Ammon's horn (tissue), 1 donor: Measurements from ENCODE around the gene ANTXR2.
"Not testable (repeated sequence)": the region's sequence is repeated elsewhere in the genome, so short reads cannot be mapped to it uniquely, and the experiment has no call there.

Source experiments
- DNase-seq: peaks from one replicate; pipeline ENCODE4 v3.0.0-alpha.2; 2016; ENCODE audit warnings: low spot score

ANTXR2 gene

GRCh38 chr4:80072744-80073472, at the start of gene ANTXR2:
Gene ANTXR2, minus strand, starts transcription at chr4:80073229. Its CDS starts 669 bp downstream, at chr4:80072560.
- DNase-seq = peak; percentile 75

GRCh38 chr4:80121815-80122214, 48.8 kb upstream of the ANTXR2 start:
- not testable (repeated sequence) for DNase-seq

DNA sequence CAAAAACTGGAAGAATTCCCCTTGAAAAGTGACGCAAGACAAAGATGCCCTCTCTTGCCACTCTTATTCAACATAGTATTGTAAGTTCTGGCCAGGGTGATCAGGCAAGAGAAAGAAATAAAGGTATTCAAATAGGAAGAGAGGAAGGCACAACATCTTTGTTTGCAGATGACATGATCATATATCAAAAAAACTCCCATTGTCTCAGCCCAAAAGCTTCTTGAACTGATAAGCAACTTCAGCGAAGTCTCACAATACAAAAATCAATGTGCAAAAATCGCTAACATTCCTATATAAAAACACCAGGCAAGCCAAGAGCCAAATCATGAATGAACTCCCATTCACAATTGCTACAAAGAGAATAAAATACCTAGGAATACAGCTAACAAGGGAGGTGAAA, 46.6 kb upstream of the ANTXR2 start:
- not testable (repeated sequence) for DNase-seq

DNA sequence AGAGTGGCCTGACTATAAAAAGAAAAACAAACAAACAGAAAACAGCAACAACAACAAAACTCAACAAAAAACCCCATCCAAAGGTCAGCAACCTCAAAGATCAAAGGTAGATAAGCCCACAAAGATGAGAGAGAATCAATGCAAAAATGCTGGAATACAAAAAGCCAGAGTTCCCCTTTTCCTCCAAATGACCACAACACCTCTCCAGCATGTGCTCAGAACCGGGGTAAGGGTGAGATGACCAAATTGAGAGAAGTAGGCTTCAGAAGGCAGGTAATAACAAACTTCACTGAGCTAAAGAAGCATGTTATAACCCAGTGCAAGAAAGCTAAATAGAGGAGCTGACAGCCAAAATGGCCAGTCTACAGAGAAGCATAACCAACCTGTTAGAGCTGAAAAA, 43.5 kb upstream of the ANTXR2 start:
- no peak for DNase-seq

DNA sequence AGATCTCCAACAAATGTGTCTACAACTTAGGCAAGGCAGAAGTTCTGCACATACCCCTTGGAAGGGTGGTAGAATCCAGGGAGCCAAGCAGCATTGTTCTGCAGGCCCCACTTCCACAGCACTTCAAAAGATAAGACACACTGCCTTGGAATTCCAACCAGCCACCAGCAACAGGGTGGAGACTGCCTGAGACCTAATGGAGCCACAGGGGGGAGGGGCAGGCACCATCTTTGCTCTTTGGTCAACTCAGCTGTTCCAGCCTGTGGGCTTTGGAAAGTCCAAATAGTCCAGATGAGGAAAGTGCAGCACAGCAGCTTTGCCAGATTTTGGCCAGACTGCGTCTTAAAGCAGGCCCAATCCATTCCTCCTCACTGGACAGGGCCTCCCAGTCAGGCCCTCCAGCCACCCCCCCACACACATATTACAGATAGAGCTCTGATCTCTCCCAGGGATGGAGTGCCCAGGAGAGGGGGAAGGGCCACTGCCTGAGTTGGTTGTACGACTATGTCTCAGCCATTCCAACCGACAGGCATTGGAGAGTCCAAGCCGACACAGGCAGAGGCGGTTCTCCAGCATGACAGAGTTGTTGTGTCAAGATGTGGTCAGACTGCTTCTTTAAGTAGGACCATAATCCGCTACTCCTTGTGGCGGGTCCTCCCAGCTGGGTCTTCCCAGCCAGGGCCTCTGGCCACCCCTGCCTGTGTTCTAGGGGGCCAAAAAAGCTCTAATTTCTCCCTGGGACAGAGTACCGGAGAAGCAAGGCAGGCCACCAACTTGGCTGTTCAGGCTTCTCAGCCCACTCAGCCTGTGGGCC, 42.5 kb upstream of the ANTXR2 start:
- no peak for DNase-seq

DNA sequence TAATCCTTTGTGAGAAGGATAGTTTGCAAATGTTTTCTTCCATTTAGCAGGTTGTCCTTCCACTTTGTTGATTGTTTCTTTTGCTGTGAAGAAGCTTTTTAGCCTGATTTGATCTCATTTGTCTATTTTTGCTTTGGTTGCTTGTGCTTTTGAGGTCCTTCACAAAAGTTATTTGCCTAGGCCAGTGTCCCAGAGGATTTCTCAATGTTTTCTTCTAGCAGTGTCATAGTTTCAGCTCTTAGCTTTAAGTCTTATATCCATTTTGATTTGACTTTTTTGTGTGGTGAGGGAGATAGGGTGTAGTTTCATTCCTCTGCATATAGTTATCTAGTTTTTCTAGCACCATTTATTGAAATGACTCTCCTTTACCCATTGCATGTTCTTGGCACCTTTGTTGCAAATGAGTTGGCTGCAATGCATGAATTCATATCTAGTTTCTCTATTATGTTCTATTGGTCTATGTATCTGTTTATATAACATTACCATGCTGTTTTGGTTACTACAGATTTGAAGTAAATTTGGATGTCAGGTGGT, 41.8 kb upstream of the ANTXR2 start:
- no peak for DNase-seq

- no peak for DNase-seq
These were observed 40.6 kb upstream of the ANTXR2 start for GRCh38 chr4:80113615-80114014.

DNA sequence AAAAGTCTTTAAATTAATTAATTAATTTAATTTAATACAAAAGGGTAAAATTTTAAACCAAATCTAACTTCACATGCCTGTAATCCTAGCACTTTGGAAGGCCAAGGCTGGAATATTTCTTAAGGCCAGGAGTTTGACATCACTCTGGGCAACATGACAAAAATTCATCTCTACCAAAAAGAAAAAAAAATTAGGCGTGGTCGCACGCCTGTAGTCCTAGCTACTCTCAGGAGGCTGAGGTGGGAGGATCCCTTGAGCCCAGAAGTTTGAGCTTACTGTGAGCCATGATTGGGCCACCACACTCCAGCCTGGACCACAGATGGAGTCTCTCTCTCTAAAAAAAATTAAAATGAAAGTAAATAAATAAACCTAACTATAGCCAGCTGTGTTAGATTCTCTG, 39.2 kb upstream of the ANTXR2 start:
- DNase-seq = no peak

- DNase-seq = no peak
These were observed 38.2 kb upstream of the ANTXR2 start for GRCh38 chr4:80111276-80111675.

DNA sequence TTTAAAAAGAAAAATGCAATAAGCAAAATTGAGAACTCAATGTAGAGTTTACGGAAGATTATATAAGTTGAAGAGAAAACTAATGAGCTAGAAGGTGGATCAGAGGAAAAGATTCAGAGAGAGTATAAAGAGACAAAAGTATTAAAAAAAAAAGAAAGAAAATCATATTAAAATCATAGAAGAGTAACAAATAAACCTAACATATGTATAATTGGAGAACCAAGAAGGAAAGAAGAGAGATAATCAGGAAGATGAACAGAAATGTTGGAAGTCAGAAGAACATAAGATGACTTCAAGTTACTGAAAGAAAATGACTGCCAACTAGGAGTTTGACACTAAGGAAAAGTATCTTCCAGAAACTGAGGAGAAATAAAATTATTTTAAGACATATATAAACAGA, 34.3 kb upstream of the ANTXR2 start:
- no peak for DNase-seq

DNA sequence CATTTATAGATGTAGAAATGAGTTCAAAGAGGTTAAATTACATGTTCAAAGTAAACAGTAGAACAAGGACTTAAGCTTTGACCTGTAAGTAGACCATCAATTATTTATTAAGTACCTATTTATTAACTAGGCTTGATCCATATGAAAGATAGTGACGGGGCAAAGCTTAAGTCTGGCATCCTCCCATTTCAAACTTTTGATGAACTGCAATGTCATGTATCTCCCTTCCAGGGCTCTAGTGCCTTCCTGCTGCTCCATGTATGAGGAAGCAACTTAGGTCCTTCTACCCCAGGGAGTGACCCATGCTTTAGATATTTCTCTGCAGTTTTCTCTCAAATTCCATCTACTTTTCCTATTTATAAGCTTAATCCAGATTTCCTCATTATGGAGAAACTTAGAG, 31.9 kb upstream of the ANTXR2 start:
- no peak for DNase-seq

GRCh38 chr4:80103629-80104028, 30.6 kb upstream of the ANTXR2 start:
- DNase-seq = peak; percentile 14

DNA sequence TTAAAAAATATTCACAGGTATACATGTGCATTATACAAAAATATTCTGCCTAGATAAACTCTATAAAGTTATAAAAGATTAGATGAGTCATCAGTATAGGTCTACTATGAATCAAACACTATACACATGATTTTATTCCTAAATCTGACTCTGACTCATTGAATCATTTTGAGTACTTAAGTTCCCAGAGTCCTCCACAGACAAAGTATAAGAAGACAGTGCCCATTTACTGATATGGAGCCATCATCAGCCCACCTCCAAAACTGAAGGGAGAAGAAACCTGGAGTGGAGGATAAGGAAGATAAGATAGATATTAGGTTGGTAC, 28.7 kb upstream of the ANTXR2 start:
- DNase-seq = no peak

GRCh38 chr4:80101071-80101791, 28.2 kb upstream of the ANTXR2 start:
- DNase-seq = no peak

- DNase-seq = no peak
These were observed 26.6 kb upstream of the ANTXR2 start for GRCh38 chr4:80099671-80100070.

DNA sequence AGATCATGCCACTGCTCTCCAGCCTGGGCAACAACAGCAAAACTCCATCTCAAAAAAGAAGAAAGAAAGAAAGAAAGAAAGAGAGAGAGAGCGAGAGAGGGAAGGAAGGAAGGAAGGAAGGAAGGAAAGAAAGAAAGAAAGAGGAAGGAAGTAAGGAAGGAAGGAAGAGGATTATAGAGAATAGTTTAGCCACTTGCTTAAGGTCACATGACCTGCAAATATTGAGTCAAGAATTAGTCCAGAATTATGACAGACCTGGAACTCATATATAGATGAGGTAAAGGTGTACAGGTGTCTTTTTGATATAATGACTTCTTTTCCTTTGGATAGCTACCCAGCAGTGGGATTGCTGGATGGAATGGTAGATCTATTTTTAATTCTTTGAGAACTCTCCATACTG, 25.6 kb upstream of the ANTXR2 start:
- no peak for DNase-seq

- no peak for DNase-seq
These were observed 24.6 kb upstream of the ANTXR2 start for GRCh38 chr4:80097400-80098177.

DNA sequence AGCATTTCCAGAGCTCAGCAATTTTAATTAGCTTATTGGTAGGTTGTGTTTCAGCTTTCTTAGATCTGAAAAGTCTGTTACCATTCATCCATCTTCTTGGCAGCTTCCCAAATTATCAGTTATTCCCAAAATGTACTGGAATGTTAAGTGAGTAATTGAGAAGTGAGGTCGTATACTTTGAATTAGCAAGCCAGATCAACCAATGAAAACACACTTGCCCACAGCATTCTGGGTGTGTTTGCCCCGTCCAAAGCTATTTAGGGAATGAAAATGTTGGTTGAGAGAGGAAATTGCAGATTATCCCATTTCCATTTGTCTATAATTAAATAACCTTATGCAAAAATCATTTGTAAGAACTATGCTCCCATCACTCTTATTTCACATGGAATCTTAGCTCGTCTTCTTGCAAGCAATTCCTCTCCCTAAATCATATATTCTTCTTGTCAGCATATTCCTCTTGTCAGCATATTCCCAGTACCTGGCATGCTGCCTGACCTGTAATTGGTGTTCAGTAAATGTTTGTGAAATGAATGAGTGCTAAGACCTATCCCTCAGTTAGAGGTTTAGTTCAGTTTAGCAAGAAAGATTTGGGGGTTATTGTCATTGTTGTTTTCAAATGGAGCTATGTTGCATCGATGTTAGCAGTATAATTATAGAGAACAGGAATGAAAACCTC, 23.3 kb upstream of the ANTXR2 start:
- no peak for DNase-seq

- no peak for DNase-seq
These were observed 21.2 kb upstream of the ANTXR2 start for GRCh38 chr4:80094191-80094590.

GRCh38 chr4:80093563-80093962, 20.5 kb upstream of the ANTXR2 start:
- DNase-seq = no peak

- no peak for DNase-seq
These were observed 19.8 kb upstream of the ANTXR2 start for GRCh38 chr4:80092847-80093246.
